Temporal lobe (tissue), 2 donors: ENCODE results near the gene IL10. TPM values are rescaled to one million over a fixed set of nuclear protein-coding genes. Genes with fewer than 3 reads are reported as not detected.

Experiments used
- small RNA-seq: library from RNA; depleted of rRNA; stranded (forward); fragments of <200 nt; gene quantifications from one replicate; pipeline ENCODE3, GENCODE V24; 2014; ENCODE audit warnings: low replicate concordance
- total RNA-seq: library from RNA; depleted of rRNA; stranded (reverse); fragments of >200 nt; gene quantifications from one replicate; pipeline ENCODE4 v1.2.3, GENCODE V29; 2014

The IL10 gene
- total RNA-seq, 1 donor from 2014 or later, result not detected

Small RNA genes lying within 50 kb of the gene (small RNA-seq; reads per million reads assigned to genes)
- not detected for gene RF00019

Other genes with a start within 250 kb of the IL10 start
- gene EIF2D, start 160.0 kb downstream of the IL10 start, total RNA-seq, result 13.3 TPM
- 12.8 TPM for gene DYRK3, start 137.0 kb downstream of the IL10 start, total RNA-seq
- gene MAPKAPK2, start 87.6 kb downstream of the IL10 start, total RNA-seq, result 7.9 TPM
- not detected for gene IL19, start 1.7 kb downstream of the IL10 start, total RNA-seq
- gene IL20, start 93.1 kb upstream of the IL10 start, total RNA-seq, result not detected
- gene IL24, start 124.9 kb upstream of the IL10 start, total RNA-seq, result not detected
- 0.25 TPM for gene FCMR, start 149.4 kb upstream of the IL10 start, total RNA-seq
- gene PIGR, start 174.0 kb upstream of the IL10 start, total RNA-seq, result under 0.01 TPM
- gene FCAMR, start 198.0 kb upstream of the IL10 start, total RNA-seq, result not detected